ENCODE measurements around the gene PGAM1. TPM values are rescaled to one million over a fixed set of nuclear protein-coding genes. Genes with fewer than 3 reads are reported as not detected.
A peak's percentile ranks its signal among the peaks of the same experiment; 100 is the strongest.

The PGAM1 gene
- total and polyA plus RNA-seq, 2 of the 13 experiments (the other 11 are each of a cell fraction or from before 2014, with no cell fraction given) = 354 to 483 TPM

GRCh38 chr10:97400665-97401454, 25.1 kb upstream of the PGAM1 start, which contains the start of gene RRP12 (continued):
- TF ChIP-seq, protein P1, sequence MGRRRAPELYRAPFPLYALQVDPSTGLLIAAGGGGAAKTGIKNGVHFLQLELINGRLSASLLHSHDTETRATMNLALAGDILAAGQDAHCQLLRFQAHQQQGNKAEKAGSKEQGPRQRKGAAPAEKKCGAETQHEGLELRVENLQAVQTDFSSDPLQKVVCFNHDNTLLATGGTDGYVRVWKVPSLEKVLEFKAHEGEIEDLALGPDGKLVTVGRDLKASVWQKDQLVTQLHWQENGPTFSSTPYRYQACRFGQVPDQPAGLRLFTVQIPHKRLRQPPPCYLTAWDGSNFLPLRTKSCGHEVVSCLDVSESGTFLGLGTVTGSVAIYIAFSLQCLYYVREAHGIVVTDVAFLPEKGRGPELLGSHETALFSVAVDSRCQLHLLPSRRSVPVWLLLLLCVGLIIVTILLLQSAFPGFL (CRISPR knock-in tag; IDR thresholded peaks at IDR 0.05) = peak; percentile 27; the same call in 1 of the 2 replicates
- TF ChIP-seq HOXA9 (CRISPR knock-in tag; IDR thresholded peaks at IDR 0.05; ENCODE audit: borderline replicate concordance) = no peak
- TF ChIP-seq, protein P2, sequence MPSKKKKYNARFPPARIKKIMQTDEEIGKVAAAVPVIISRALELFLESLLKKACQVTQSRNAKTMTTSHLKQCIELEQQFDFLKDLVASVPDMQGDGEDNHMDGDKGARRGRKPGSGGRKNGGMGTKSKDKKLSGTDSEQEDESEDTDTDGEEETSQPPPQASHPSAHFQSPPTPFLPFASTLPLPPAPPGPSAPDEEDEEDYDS (CRISPR knock-in tag; IDR thresholded peaks at IDR 0.05) = peak; percentile 41; the same call in 1 of the 2 replicates
- no peak for TF ChIP-seq ZNF674 (CRISPR knock-in tag; IDR thresholded peaks at IDR 0.05; ENCODE audit: low read depth)
- TF ChIP-seq ZFP36L1 (CRISPR knock-in tag; IDR thresholded peaks at IDR 0.05) = no peak
- TF ChIP-seq CBX2 (IDR thresholded peaks at IDR 0.05; ENCODE audit: low read depth, low read length) = no peak
- TF ChIP-seq CBX2 (CRISPR knock-in tag; IDR thresholded peaks at IDR 0.05; ENCODE audit: low read depth) = no peak
- no peak for TF ChIP-seq NCOA5 (CRISPR knock-in tag; IDR thresholded peaks at IDR 0.05)
- TF ChIP-seq TFDP2 (CRISPR knock-in tag; IDR thresholded peaks at IDR 0.05) = no peak
- peak; percentile 80 for TF ChIP-seq POLR2AphosphoS5 (IDR thresholded peaks at IDR 0.05; ENCODE audit: low read depth, low read length)
- TF ChIP-seq, protein P3, sequence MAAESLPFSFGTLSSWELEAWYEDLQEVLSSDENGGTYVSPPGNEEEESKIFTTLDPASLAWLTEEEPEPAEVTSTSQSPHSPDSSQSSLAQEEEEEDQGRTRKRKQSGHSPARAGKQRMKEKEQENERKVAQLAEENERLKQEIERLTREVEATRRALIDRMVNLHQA (CRISPR knock-in tag; IDR thresholded peaks at IDR 0.05) = no peak
- TF ChIP-seq, protein P4, sequence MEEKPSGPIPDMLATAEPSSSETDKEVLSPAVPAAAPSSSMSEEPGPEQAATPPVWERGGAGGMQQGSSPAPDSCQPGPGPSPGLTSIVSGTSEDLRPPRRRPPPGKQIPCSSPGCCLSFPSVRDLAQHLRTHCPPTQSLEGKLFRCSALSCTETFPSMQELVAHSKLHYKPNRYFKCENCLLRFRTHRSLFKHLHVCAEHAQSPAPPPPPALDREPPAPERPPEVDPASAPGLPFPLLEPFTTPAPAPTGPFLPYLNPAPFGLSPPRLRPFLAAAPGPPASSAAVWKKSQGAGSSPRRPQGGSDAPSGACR (CRISPR knock-in tag; IDR thresholded peaks at IDR 0.05) = no peak
- TF ChIP-seq ZNF432 (CRISPR knock-in tag; IDR thresholded peaks at IDR 0.05; ENCODE audit: borderline replicate concordance) = no peak
- peak; percentile 88 for TF ChIP-seq THAP11 (CRISPR knock-in tag; IDR thresholded peaks at IDR 0.05)
- no peak for TF ChIP-seq ZC3H4 (CRISPR knock-in tag; IDR thresholded peaks at IDR 0.05; ENCODE audit: borderline replicate concordance)
- peak; percentile 71 for TF ChIP-seq TARDBP (CRISPR knock-in tag; IDR thresholded peaks at IDR 0.05)
- peak; percentile 75 for TF ChIP-seq FOXA3 (CRISPR knock-in tag; IDR thresholded peaks at IDR 0.05)
- TF ChIP-seq GPN1 (CRISPR knock-in tag; IDR thresholded peaks at IDR 0.05; ENCODE audit: borderline replicate concordance) = no peak
- TF ChIP-seq ZNF720 (CRISPR knock-in tag; IDR thresholded peaks at IDR 0.05) = no peak
- TF ChIP-seq, protein P5, sequence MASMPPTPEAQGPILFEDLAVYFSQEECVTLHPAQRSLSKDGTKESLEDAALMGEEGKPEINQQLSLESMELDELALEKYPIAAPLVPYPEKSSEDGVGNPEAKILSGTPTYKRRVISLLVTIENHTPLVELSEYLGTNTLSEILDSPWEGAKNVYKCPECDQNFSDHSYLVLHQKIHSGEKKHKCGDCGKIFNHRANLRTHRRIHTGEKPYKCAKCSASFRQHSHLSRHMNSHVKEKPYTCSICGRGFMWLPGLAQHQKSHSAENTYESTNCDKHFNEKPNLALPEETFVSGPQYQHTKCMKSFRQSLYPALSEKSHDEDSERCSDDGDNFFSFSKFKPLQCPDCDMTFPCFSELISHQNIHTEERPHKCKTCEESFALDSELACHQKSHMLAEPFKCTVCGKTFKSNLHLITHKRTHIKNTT (CRISPR knock-in tag; IDR thresholded peaks at IDR 0.05) = no peak
- TF ChIP-seq ZSCAN22 (CRISPR knock-in tag; IDR thresholded peaks at IDR 0.05) = no peak
- TF ChIP-seq ZBTB7A (CRISPR knock-in tag; IDR thresholded peaks at IDR 0.05) = 0 out of 2 replicates have a peak, but pooled peaks have one; percentile 16
- no peak for TF ChIP-seq ZFAT (CRISPR knock-in tag; conservative IDR thresholded peaks at IDR 0.05)
- TF ChIP-seq U2AF1 (optimal IDR thresholded peaks at IDR 0.05; ENCODE audit: low read depth, low read length) = no peak
- TF ChIP-seq, protein P6, sequence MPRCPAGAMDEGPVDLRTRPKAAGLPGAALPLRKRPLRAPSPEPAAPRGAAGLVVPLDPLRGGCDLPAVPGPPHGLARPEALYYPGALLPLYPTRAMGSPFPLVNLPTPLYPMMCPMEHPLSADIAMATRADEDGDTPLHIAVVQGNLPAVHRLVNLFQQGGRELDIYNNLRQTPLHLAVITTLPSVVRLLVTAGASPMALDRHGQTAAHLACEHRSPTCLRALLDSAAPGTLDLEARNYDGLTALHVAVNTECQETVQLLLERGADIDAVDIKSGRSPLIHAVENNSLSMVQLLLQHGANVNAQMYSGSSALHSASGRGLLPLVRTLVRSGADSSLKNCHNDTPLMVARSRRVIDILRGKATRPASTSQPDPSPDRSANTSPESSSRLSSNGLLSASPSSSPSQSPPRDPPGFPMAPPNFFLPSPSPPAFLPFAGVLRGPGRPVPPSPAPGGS (CRISPR knock-in tag; IDR thresholded peaks at IDR 0.05) = no peak

All from HepG2 (cell line).